Measurements from ENCODE around the gene ZDHHC20. TPM values are rescaled to one million over a fixed set of nuclear protein-coding genes. Genes with fewer than 3 reads are reported as not detected.

ZDHHC20 gene
- 10 to 100 TPM; 17.8 to 68.8 (median 23.1) TPM for polyA plus RNA-seq
- long read RNA-seq, donor 1, full-length matches to known transcripts, result 6 of 52 reads
- long read RNA-seq, donor 1, partial matches to known transcripts, result 46 of 52 reads
- long read RNA-seq, donor 1, other reads (novel, unspliced or antisense), result 0 of 52 reads
- long read RNA-seq, donor 2, full-length matches to known transcripts, result 3 of 3 reads
- long read RNA-seq, donor 2, partial matches to known transcripts, result 0 of 3 reads
- long read RNA-seq, donor 2, other reads (novel, unspliced or antisense), result 0 of 3 reads
- long read RNA-seq, donor 3, full-length matches to known transcripts, result 4 of 4 reads
- long read RNA-seq, donor 3, partial matches to known transcripts, result 0 of 4 reads
- long read RNA-seq, donor 3, other reads (novel, unspliced or antisense), result 0 of 4 reads
- long read RNA-seq, donor 4, result 0 reads
- long read RNA-seq, donor 5, result 0 reads
- long read RNA-seq, donor 6, partial matches to known transcripts, result 0 of 2 reads
- long read RNA-seq, donor 6, other reads (novel, unspliced or antisense), result 0 of 2 reads
- long read RNA-seq, donor 7, result 0 reads
- long read RNA-seq, donor 8, result 0 reads
- long read RNA-seq, donor 9, result 0 reads
- long read RNA-seq, donor 10, full-length matches to known transcripts, result 2 of 2 reads
- long read RNA-seq, donor 10, partial matches to known transcripts, result 0 of 2 reads
- long read RNA-seq, donor 10, other reads (novel, unspliced or antisense), result 0 of 2 reads

GRCh38 chr13:21458813-21459701 lies at the start of gene ZDHHC20:
ZDHHC20 (minus strand) TSS chr13:21459303; CDS start chr13:21459171, 132 bp downstream.
- Histone ChIP-seq H3K27ac (ENCODE audit: low read depth in 1 of 3, low read length in 2 of 3) (peak within 1 kb of the TSS; percentile 87 to 100 (median 93)), H3K27me3 (ENCODE audit: control insufficient read depth in 3 of 3, insufficient read depth in 3 of 3, low read length in 3 of 3) (no peaks in the 10 kb centered on the region), H3K4me1 (ENCODE audit: control insufficient read depth in 3 of 3, insufficient read depth in 2 of 3, low read depth in 1 of 3, low read length in 2 of 3) (peaks cover 0 to 3% (median 0%) of the 10 kb centered on the region in 3 donors), H3K9me3 (ENCODE audit: control insufficient read depth in 2 of 2, insufficient read depth in 1 of 2, low read depth in 1 of 2, low read length in 1 of 2) (peaks cover 0 to 2% of the 10 kb centered on the region in 2 donors), H3K36me3 (ENCODE audit: control insufficient read depth in 3 of 3, insufficient read depth in 2 of 3, low read depth in 1 of 3, low read length in 3 of 3) (no peaks in the 10 kb centered on the region), H3K4me3 (ENCODE audit: low read depth in 1 of 3, low read length in 3 of 3) (peak within 1 kb of the TSS; percentile 84 to 99 (median 89))
- FAIRE-seq, result no peak
- WGBS, 3 donors, result 0 to 1% (median 0%) methylated on average over 57 to 107 of the region's 107 CpGs
- peak; percentile 91 to 93 for DNase-seq

- no peak overlapping the region for H3K4me3 ChIP-seq (ENCODE audit: low read depth in 1 of 3, low read length in 3 of 3)
- WGBS, 3 donors, result 96 to 100% (median 98%) methylated on average over 3 of the region's 3 CpGs
- peaks cover 6 to 22% (median 6%) of the 10 kb centered on the region in 3 donors for H3K36me3 ChIP-seq (ENCODE audit: control insufficient read depth in 3 of 3, insufficient read depth in 2 of 3, low read depth in 1 of 3, low read length in 3 of 3)
- H3K27ac ChIP-seq (ENCODE audit: low read depth in 1 of 3, low read length in 2 of 3), result no peak overlapping the region
- no peaks in the 10 kb centered on the region for H3K27me3 ChIP-seq (ENCODE audit: control insufficient read depth in 3 of 3, insufficient read depth in 3 of 3, low read length in 3 of 3)
- FAIRE-seq (no peak), DNase-seq (no peak)
- H3K9me3 ChIP-seq (ENCODE audit: control insufficient read depth in 2 of 2, insufficient read depth in 1 of 2, low read depth in 1 of 2, low read length in 1 of 2), result no peaks in the 10 kb centered on the region
- H3K4me1 ChIP-seq (ENCODE audit: control insufficient read depth in 3 of 3, insufficient read depth in 2 of 3, low read depth in 1 of 3, low read length in 2 of 3), result no peaks in the 10 kb centered on the region
These were observed 45.3 kb upstream of the ZDHHC20 start for GRCh38 chr13:21504379-21504778.

- Histone ChIP-seq H3K27me3 (ENCODE audit: control insufficient read depth in 3 of 3, insufficient read depth in 3 of 3, low read length in 3 of 3) (no peaks in the 10 kb centered on the region), H3K27ac (ENCODE audit: low read depth in 1 of 3, low read length in 2 of 3) (peak overlapping the region in 1 of 3 donors; percentile 13), H3K4me1 (ENCODE audit: control insufficient read depth in 3 of 3, insufficient read depth in 2 of 3, low read depth in 1 of 3, low read length in 2 of 3) (no peaks in the 10 kb centered on the region), H3K4me3 (ENCODE audit: low read depth in 1 of 3, low read length in 3 of 3) (no peak overlapping the region), H3K36me3 (ENCODE audit: control insufficient read depth in 3 of 3, insufficient read depth in 2 of 3, low read depth in 1 of 3, low read length in 3 of 3) (peaks cover 4 to 22% (median 6%) of the 10 kb centered on the region in 3 donors), H3K9me3 (ENCODE audit: control insufficient read depth in 2 of 2, insufficient read depth in 1 of 2, low read depth in 1 of 2, low read length in 1 of 2) (no peaks in the 10 kb centered on the region)
- 93 to 100% (median 95%) methylated on average over 3 of the region's 3 CpGs for WGBS, 3 donors
- no peak for FAIRE-seq
- DNase-seq, result peak in 1 of 2 donors; percentile 66
These were observed 42.6 kb upstream of the ZDHHC20 start for GRCh38 chr13:21501686-21502085.

GRCh38 chr13:21486322-21486721 lies 27.2 kb upstream of the ZDHHC20 start:
- H3K36me3 ChIP-seq (ENCODE audit: control insufficient read depth in 3 of 3, insufficient read depth in 2 of 3, low read depth in 1 of 3, low read length in 3 of 3), result peaks cover 0 to 4% (median 0%) of the 10 kb centered on the region in 3 donors
- FAIRE-seq (no peak), DNase-seq (no peak)
- H3K4me3 ChIP-seq (ENCODE audit: low read depth in 1 of 3, low read length in 3 of 3), result no peak overlapping the region
- no peaks in the 10 kb centered on the region for H3K27me3 ChIP-seq (ENCODE audit: control insufficient read depth in 3 of 3, insufficient read depth in 3 of 3, low read length in 3 of 3)
- peaks cover 0 to 26% of the 10 kb centered on the region in 2 donors for H3K9me3 ChIP-seq (ENCODE audit: control insufficient read depth in 2 of 2, insufficient read depth in 1 of 2, low read depth in 1 of 2, low read length in 1 of 2)
- no peaks in the 10 kb centered on the region for H3K4me1 ChIP-seq (ENCODE audit: control insufficient read depth in 3 of 3, insufficient read depth in 2 of 3, low read depth in 1 of 3, low read length in 2 of 3)
- 91 to 99% (median 96%) methylated on average over 4 of the region's 4 CpGs for WGBS, 3 donors
- no peak overlapping the region for H3K27ac ChIP-seq (ENCODE audit: low read depth in 1 of 3, low read length in 2 of 3)

- H3K36me3 ChIP-seq (ENCODE audit: control insufficient read depth in 3 of 3, insufficient read depth in 2 of 3, low read depth in 1 of 3, low read length in 3 of 3), result no peaks in the 10 kb centered on the region
- 93 to 95% (median 95%) methylated on average over 24 of the region's 24 CpGs for WGBS, 3 donors
- H3K27me3 ChIP-seq (ENCODE audit: control insufficient read depth in 3 of 3, insufficient read depth in 3 of 3, low read length in 3 of 3), result no peaks in the 10 kb centered on the region
- no peak overlapping the region for H3K4me3 ChIP-seq (ENCODE audit: low read depth in 1 of 3, low read length in 3 of 3)
- H3K27ac ChIP-seq (ENCODE audit: low read depth in 1 of 3, low read length in 2 of 3), result no peak overlapping the region
- FAIRE-seq, result no peak
- peaks cover 0 to 22% of the 10 kb centered on the region in 2 donors for H3K9me3 ChIP-seq (ENCODE audit: control insufficient read depth in 2 of 2, insufficient read depth in 1 of 2, low read depth in 1 of 2, low read length in 1 of 2)
- no peak for DNase-seq
- no peaks in the 10 kb centered on the region for H3K4me1 ChIP-seq (ENCODE audit: control insufficient read depth in 3 of 3, insufficient read depth in 2 of 3, low read depth in 1 of 3, low read length in 2 of 3)
These were observed 24.6 kb upstream of the ZDHHC20 start for GRCh38 chr13:21483748-21484147.

GRCh38 chr13:21481359-21481758 lies 22.3 kb upstream of the ZDHHC20 start:
- no peaks in the 10 kb centered on the region for H3K27me3 ChIP-seq (ENCODE audit: control insufficient read depth in 3 of 3, insufficient read depth in 3 of 3, low read length in 3 of 3)
- H3K36me3 ChIP-seq (ENCODE audit: control insufficient read depth in 3 of 3, insufficient read depth in 2 of 3, low read depth in 1 of 3, low read length in 3 of 3), result no peaks in the 10 kb centered on the region
- FAIRE-seq (no peak), DNase-seq (peak in 1 of 2 donors; percentile 25)
- no peak overlapping the region for H3K27ac ChIP-seq (ENCODE audit: low read depth in 1 of 3, low read length in 2 of 3)
- no peak overlapping the region for H3K4me3 ChIP-seq (ENCODE audit: low read depth in 1 of 3, low read length in 3 of 3)
- no peaks in the 10 kb centered on the region for H3K4me1 ChIP-seq (ENCODE audit: control insufficient read depth in 3 of 3, insufficient read depth in 2 of 3, low read depth in 1 of 3, low read length in 2 of 3)
- peaks cover 0 to 7% of the 10 kb centered on the region in 2 donors for H3K9me3 ChIP-seq (ENCODE audit: control insufficient read depth in 2 of 2, insufficient read depth in 1 of 2, low read depth in 1 of 2, low read length in 1 of 2)
- WGBS, 3 donors, result 7 to 53% (median 33%) methylated on average over 6 of the region's 6 CpGs

- DNase-seq (peak; percentile 81 to 85), FAIRE-seq (no peak)
- 19 to 28% (median 26%) methylated on average over 8 of the region's 8 CpGs for WGBS, 3 donors
- H3K27me3 ChIP-seq (ENCODE audit: control insufficient read depth in 3 of 3, insufficient read depth in 3 of 3, low read length in 3 of 3), result no peaks in the 10 kb centered on the region
- H3K27ac ChIP-seq (ENCODE audit: low read depth in 1 of 3, low read length in 2 of 3), result no peak overlapping the region
- H3K36me3 ChIP-seq (ENCODE audit: control insufficient read depth in 3 of 3, insufficient read depth in 2 of 3, low read depth in 1 of 3, low read length in 3 of 3), result no peaks in the 10 kb centered on the region
- no peaks in the 10 kb centered on the region for H3K4me1 ChIP-seq (ENCODE audit: control insufficient read depth in 3 of 3, insufficient read depth in 2 of 3, low read depth in 1 of 3, low read length in 2 of 3)
- H3K9me3 ChIP-seq (ENCODE audit: control insufficient read depth in 2 of 2, insufficient read depth in 1 of 2, low read depth in 1 of 2, low read length in 1 of 2), result no peaks in the 10 kb centered on the region
- no peak overlapping the region for H3K4me3 ChIP-seq (ENCODE audit: low read depth in 1 of 3, low read length in 3 of 3)
These were observed 20.0 kb upstream of the ZDHHC20 start for GRCh38 chr13:21478881-21479808.

Measured in small intestine (tissue), 16 donors.